D721Med (cell line): ENCODE measurements around the gene BACH2.

Source experiments
- DNase-seq: peaks from one replicate; pipeline ENCODE4 v3.0.0; 2011; ENCODE audit warnings: low spot score; ENCODE audit not compliant: insufficient read length
- FAIRE-seq: peaks from 2 replicates; lab custom pipeline; 2011; peaks lifted over from hg19 to GRCh38; lab: Jason Lieb, UNC
- TF ChIP-seq, protein P1 (sequence below): IDR thresholded peaks from 2 replicates; pipeline ENCODE4 v1.5.1; 2012; ENCODE audit warnings: mild to moderate bottlenecking, control low read depth; ENCODE audit not compliant: insufficient read depth; ENCODE audit errors: missing control alignments

BACH2 gene

DNA sequence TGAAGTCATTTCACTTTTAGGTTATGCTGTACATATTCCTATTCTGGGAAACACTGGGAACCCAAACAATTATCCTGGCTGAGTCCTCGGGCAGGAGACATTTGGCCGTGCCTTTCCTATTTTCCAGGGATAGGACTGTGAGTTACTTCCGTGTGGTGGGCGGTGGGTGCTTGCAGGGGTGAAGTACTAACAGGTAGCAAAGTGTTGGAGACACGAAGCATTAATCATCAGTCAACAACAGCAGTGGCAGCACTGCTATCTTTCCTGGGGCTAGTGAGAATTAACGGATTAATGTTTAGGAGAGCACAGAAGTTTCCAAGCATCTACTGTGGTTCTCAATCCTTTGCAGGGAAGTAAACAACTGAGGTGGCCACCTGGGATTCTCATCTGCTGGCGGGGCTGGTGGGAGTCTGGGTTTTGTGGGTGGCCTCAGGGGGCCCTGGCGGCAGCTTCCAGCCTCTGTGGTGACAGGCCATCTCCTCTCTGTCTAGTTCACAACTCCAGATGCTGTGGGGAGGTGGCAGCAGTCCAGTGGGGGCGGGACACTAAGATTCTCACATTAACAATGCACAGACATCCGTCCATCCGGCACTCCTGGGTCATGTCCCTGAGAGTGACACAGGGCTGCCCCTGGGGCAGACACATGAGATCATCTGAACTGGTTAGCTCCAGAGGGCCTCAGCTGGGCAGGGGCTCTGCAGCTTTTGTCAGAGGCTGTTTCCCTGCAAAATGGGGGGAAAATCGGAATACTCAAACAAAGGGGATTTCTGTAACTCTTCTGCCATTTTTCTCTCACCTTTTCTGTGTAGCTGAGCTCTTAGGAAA, 311.5 kb downstream of the BACH2 start:
- peak; percentile 27 for DNase-seq
- TF ChIP-seq, protein P1, sequence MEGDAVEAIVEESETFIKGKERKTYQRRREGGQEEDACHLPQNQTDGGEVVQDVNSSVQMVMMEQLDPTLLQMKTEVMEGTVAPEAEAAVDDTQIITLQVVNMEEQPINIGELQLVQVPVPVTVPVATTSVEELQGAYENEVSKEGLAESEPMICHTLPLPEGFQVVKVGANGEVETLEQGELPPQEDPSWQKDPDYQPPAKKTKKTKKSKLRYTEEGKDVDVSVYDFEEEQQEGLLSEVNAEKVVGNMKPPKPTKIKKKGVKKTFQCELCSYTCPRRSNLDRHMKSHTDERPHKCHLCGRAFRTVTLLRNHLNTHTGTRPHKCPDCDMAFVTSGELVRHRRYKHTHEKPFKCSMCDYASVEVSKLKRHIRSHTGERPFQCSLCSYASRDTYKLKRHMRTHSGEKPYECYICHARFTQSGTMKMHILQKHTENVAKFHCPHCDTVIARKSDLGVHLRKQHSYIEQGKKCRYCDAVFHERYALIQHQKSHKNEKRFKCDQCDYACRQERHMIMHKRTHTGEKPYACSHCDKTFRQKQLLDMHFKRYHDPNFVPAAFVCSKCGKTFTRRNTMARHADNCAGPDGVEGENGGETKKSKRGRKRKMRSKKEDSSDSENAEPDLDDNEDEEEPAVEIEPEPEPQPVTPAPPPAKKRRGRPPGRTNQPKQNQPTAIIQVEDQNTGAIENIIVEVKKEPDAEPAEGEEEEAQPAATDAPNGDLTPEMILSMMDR = no peak
- FAIRE-seq = no peak

DNA sequence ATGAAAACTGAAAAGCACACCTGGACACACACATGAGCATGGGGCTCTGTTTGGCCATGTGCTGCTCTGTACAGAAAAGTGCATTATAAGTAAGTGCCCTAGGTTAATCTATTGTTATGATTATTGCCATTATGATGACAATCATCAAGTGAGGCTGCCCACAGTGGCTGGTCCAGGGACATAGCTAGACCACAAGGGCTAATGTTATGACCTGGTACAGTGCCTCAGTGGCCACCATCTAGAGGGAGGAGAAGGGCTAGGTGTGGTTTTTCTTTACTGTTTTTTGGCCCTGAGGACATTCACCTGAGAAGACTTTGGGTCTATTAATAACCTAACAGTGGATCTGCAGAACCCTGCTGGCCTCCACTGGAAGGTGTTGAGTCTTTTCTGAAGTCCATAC, 316.3 kb downstream of the BACH2 start:
- DNase-seq (no peak), FAIRE-seq (no peak)
- TF ChIP-seq, protein P1 = no peak

DNA sequence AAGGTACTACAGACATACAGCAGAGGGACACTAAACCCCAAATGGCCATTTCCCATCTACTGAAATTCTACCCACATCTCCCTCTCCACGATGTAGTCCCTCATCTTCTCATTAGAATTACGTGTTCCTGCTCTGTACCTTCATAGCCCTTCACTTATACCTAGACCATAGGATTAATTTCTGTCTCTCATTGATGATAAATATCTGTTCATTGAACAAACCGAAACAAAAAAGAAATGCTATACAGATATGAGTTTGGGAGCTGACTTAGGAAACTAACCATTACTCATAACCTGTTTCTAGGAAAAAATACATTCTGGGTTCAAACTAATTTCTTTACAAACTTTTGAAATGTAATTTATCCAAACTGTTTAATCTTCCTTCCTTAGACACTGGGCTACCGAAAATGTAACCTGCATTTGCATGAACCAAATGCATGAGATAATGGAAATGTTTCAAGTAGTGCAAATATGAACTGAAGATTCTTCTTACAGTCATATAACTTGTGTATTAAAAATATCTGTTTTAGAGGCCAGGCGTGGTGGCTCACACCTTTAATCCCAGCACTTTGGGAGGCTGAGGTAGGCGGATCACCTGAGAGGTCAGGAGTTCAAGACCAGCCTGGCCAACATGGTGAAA, 317.0 kb downstream of the BACH2 start:
- no peak for DNase-seq
- no peak for FAIRE-seq
- TF ChIP-seq, protein P1 = no peak

DNA sequence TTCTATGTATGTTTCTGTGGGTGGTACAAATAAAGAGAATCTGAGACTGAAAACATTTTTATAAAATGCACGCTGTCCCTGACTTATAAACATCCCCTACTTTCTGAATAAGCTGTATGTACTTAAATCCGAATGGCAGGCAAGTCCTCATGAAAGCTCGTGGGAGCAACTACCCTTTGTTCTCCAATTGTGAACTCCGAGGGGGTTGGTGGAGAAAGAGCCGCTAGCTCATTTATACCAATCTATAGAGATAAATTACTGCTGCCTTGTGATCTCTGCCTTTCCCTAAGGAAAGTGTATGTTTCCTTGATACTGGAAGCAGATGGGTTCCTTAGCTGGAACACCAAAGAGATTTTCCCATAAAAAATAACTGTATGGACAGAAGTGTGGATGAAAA, 317.9 kb downstream of the BACH2 start:
- TF ChIP-seq, protein P1 = no peak
- FAIRE-seq = no peak
- no peak for DNase-seq

DNA sequence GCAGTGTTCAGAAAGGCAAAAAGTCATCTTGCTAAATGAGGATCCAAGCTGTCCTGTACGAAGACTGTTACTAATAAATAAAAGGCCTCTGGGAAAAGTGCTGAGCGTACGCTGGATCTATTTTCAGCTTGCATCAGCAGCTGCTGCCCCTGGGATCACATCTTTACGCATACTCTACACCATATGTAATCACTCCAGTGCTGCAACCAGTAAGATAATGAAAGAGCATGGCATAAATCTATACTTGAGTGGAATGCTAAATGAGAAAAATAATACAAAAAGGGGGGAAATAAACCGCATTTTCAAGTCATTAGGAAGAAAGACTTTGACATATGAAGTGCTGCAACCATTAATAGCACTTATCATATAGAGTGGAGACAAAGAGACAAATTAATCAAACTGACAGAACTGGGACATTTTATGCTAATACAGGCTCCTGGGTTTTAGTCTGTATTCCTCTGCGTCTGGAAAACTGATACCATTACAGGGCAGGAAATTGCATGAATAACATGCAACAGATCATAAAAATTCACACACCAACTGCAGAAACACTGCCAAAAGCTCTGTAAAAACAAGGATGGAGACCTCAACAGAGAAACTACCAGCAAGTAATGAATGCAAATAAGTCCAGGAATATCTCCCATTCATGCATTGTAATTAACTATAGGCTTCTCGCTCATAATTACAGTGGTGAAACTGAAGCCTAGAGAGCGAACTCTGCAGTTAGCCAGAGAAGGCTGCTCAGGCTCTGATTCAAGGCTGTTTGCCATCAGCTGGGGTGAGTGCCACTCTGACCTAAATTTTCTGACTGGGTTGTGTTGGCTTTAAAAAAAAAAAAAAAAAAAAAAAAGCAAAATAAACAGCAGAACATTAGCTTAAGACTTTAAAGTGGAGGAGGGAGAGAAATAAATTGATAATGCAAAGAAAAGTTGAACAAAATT, 318.6 kb downstream of the BACH2 start:
- TF ChIP-seq, protein P1 = no peak
- FAIRE-seq (no peak), DNase-seq (no peak)

DNA sequence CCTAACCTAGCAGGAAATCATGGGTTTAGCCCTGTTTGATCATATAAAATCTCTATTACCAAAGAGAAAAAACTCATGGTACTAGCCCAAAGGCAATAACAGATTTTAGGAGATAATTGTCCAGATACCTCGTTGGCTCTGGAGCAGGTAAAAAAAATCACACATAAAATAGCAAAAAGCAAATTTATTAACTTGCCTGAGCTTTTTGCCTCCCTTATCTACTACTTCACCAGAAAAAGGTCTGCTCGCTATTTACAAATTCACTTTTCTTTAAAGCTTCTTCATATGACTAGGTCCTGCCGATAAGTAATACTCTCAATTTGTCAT, 320.0 kb downstream of the BACH2 start:
- TF ChIP-seq, protein P1 = no peak
- no peak for DNase-seq
- FAIRE-seq = no peak
